SK-N-SH (cell line): ENCODE measurements around the gene IL17RE. TPM values are rescaled to one million over a fixed set of nuclear protein-coding genes. Genes with fewer than 3 reads are reported as not detected.

Experiments
- CTCF ChIA-PET: fragments of 300-600, 350-600 bp; formaldehyde crosslinking; extraction: SDS; loops from one replicate; lab custom pipeline; 2021; lab: Yijun Ruan, JAX
- POLR2A ChIA-PET: fragments of 350-600 bp; sonication (Branson Sonifier 250); formaldehyde crosslinking; extraction: SDS; loops from one replicate; lab custom pipeline; 2020; ENCODE audit warnings: antibody characterized with exemption, inconsistent platforms; lab: Yijun Ruan, JAX
- DNase-seq: peaks from one replicate; pipeline ENCODE4 v3.0.0; 2012
- H2AFZ ChIP-seq: fragments of 200-600 bp; sonication (generic); 2 replicates; pipeline ENCODE4 v1.8.1; 2016; ENCODE audit warnings: antibody characterized with exemption, mild to moderate bottlenecking, low read depth
- H3F3A ChIP-seq: fragments of 200-600 bp; sonication (generic); replicated peaks from 2 replicates; pipeline ENCODE3; 2016; ENCODE audit warnings: antibody characterized with exemption, mild to moderate bottlenecking; ENCODE audit not compliant: insufficient read depth
- H3K27ac ChIP-seq, 2 experiments: fragments of 200-500 bp in 1 of 2; fragments of 200-600 bp in 1 of 2; sonication (Bioruptor generic) in 1 of 2; sonication (generic), shearing (Covaris generic) in 1 of 2; 2 replicates each; pipeline versions ENCODE4 v1.5.1 to v1.6.1; 2014 to 2016; ENCODE audit warnings: low read depth in 2 of 2, inconsistent platforms in 1 of 2, low read length in 1 of 2, mild to moderate bottlenecking in 1 of 2, mixed read lengths in 1 of 2
- H3K27me3 ChIP-seq: fragments of 200-600 bp; sonication (generic), shearing (Covaris generic); 2 replicates; pipeline ENCODE4 v1.6.1; 2016; ENCODE audit warnings: mixed run types; ENCODE audit not compliant: insufficient read depth
- H3K36me3 ChIP-seq, 2 experiments: fragments of 200-500 bp in 1 of 2; fragments of 200-600 bp in 1 of 2; sonication (Bioruptor generic) in 1 of 2; sonication (generic) in 1 of 2; replicated peaks in 1 of 2; 2 replicates each; pipeline versions ENCODE3 to v1.5.1; 2014 to 2016; ENCODE audit warnings: low read length in 1 of 2, mild to moderate bottlenecking in 1 of 2; ENCODE audit not compliant: insufficient read depth in 2 of 2, control insufficient read depth in 1 of 2
- H3K4me1 ChIP-seq, 2 experiments: fragments of 200-500 bp in 1 of 2; fragments of 200-600 bp in 1 of 2; sonication (Bioruptor generic) in 1 of 2; sonication (generic), shearing (Covaris generic) in 1 of 2; 2 replicates each; pipeline versions ENCODE4 v1.5.1 to v1.6.1; 2014 to 2016; ENCODE audit warnings: low read depth in 1 of 2, low read length in 1 of 2, mixed run types in 1 of 2; ENCODE audit not compliant: insufficient read depth in 2 of 2, control insufficient read depth in 1 of 2
- H3K4me2 ChIP-seq: fragments of 200-600 bp; sonication (generic), shearing (Covaris generic); 2 replicates; pipeline ENCODE4 v1.6.1; 2017; ENCODE audit warnings: mixed run types
- H3K4me3 ChIP-seq, 2 experiments: fragments of 200-500 bp in 1 of 2; fragments of 200-600 bp in 1 of 2; sonication (Bioruptor generic) in 1 of 2; sonication (generic), shearing (Covaris generic) in 1 of 2; 2 replicates each; pipeline versions ENCODE4 v1.5.1 to v1.8.1; 2014 to 2016; ENCODE audit warnings: low read depth in 2 of 2, inconsistent platforms in 1 of 2, low read length in 1 of 2, mild to moderate bottlenecking in 1 of 2, mixed read lengths in 1 of 2, moderate library complexity in 1 of 2
- H3K79me2 ChIP-seq: fragments of 200-600 bp; sonication (generic); 2 replicates; pipeline ENCODE4 v1.8.1; 2017; ENCODE audit warnings: mild to moderate bottlenecking; ENCODE audit not compliant: insufficient read depth
- H3K9ac ChIP-seq: fragments of 200-600 bp; sonication (generic); 2 replicates; pipeline ENCODE4 v1.6.1; 2017; ENCODE audit warnings: mixed run types
- H3K9me2 ChIP-seq: fragments of 200-600 bp; sonication (generic); 2 replicates; pipeline ENCODE4 v1.6.1; 2017; ENCODE audit warnings: mixed run types
- H3K9me3 ChIP-seq: fragments of 200-600 bp; sonication (generic); 2 replicates; pipeline ENCODE4 v1.6.1; 2017; ENCODE audit warnings: mixed run types, mild to moderate bottlenecking, moderate library complexity
- H4K20me1 ChIP-seq: fragments of 200-600 bp; sonication (generic); 2 replicates; pipeline ENCODE4 v1.6.1; 2017; ENCODE audit warnings: mild to moderate bottlenecking, mixed run types; ENCODE audit not compliant: insufficient read depth
- CTCF ChIP-seq: fragments of 200-600 bp; sonication (generic); IDR thresholded peaks from 2 replicates; pipeline ENCODE4 v1.6.1; 2017; ENCODE audit warnings: antibody characterized with exemption, mild to moderate bottlenecking, moderate library complexity
- ELF1 ChIP-seq: IDR thresholded peaks from 2 replicates; pipeline ENCODE4 v1.4.0; 2012
- EP300 ChIP-seq, 2 experiments: IDR thresholded peaks; 2 replicates each; pipeline versions ENCODE4 v1.4.0 to v1.6.1; 2012; ENCODE audit warnings: borderline replicate concordance in 1 of 2, low read depth in 1 of 2, low read length in 1 of 2
- EZH2phosphoT487 ChIP-seq: fragments of 200-600 bp; sonication (generic); IDR thresholded peaks from 2 replicates; pipeline ENCODE4 v1.6.1; 2017; ENCODE audit warnings: low read depth, mixed run types, mild to moderate bottlenecking, antibody characterized with exemption, moderate library complexity, borderline replicate concordance
- FOSL2 ChIP-seq: IDR thresholded peaks from 2 replicates; pipeline ENCODE4 v1.4.0; 2012; ENCODE audit warnings: low read depth, mild to moderate bottlenecking, moderate library complexity, borderline replicate concordance
- FOXJ3 ChIP-seq: sonication (generic); formaldehyde crosslinking; IDR thresholded peaks from 2 replicates; pipeline ENCODE4 v1.5.1; 2020; ENCODE audit warnings: mild to moderate bottlenecking, missing genetic modification reagents
- GATA2 ChIP-seq: sonication (generic); formaldehyde crosslinking; IDR thresholded peaks from 2 replicates; pipeline ENCODE4 v1.5.0; 2020; ENCODE audit warnings: mild to moderate bottlenecking, missing genetic modification reagents
- JUND ChIP-seq: IDR thresholded peaks from 2 replicates; pipeline ENCODE4 v1.4.0; 2012
- MAX ChIP-seq: IDR thresholded peaks from 2 replicates; pipeline ENCODE4 v1.4.0; 2012; ENCODE audit warnings: low read depth
- NFIC ChIP-seq: IDR thresholded peaks from 2 replicates; pipeline ENCODE4 v1.4.0; 2012; ENCODE audit warnings: borderline replicate concordance
- NRF1 ChIP-seq: IDR thresholded peaks from 2 replicates; pipeline ENCODE4 v1.6.1; 2012; ENCODE audit warnings: low read depth, mild to moderate bottlenecking, low read length
- PBX3 ChIP-seq: IDR thresholded peaks from 2 replicates; pipeline ENCODE4; 2012
- POLR2AphosphoS5 ChIP-seq: IDR thresholded peaks from 2 replicates; pipeline ENCODE4 v1.6.1; 2012; ENCODE audit warnings: low read depth, low read length
- RAD21 ChIP-seq: IDR thresholded peaks from 2 replicates; pipeline ENCODE4 v1.6.1; 2012; ENCODE audit warnings: mild to moderate bottlenecking, low read length
- RCOR1 ChIP-seq: fragments of 150-350 bp; IDR thresholded peaks from 2 replicates; pipeline ENCODE4 v1.6.1; 2017; ENCODE audit warnings: antibody characterized with exemption, low read length
- REST ChIP-seq: IDR thresholded peaks from 2 replicates; pipeline ENCODE4 v1.6.1; 2012; ENCODE audit warnings: mild to moderate bottlenecking, low read depth, low read length, moderate library complexity
- RXRA ChIP-seq: IDR thresholded peaks from 2 replicates; pipeline ENCODE4 v1.4.0; 2012; ENCODE audit warnings: low read depth, mild to moderate bottlenecking, borderline replicate concordance
- SMC3 ChIP-seq: IDR thresholded peaks from 2 replicates; pipeline ENCODE4 v1.6.1; 2012; ENCODE audit warnings: low read depth, low read length, improper control_type of control experiment
- TAF1 ChIP-seq: IDR thresholded peaks from 2 replicates; pipeline ENCODE4 v1.6.1; 2012; ENCODE audit warnings: low read depth, mild to moderate bottlenecking, low read length, moderate library complexity, borderline replicate concordance
- TCF12 ChIP-seq: IDR thresholded peaks from 2 replicates; pipeline ENCODE4 v1.4.0; 2012
- TEAD4 ChIP-seq: IDR thresholded peaks from 2 replicates; pipeline ENCODE4 v1.4.0; 2012; ENCODE audit warnings: mild to moderate bottlenecking, borderline replicate concordance; ENCODE audit not compliant: insufficient read depth
- USF1 ChIP-seq: IDR thresholded peaks from 2 replicates; pipeline ENCODE4 v1.4.0; 2012; ENCODE audit warnings: low read depth, borderline replicate concordance
- USF2 ChIP-seq: fragments of 150-350 bp; IDR thresholded peaks from 2 replicates; pipeline ENCODE4 v1.6.1; 2017; ENCODE audit warnings: antibody characterized with exemption, low read length, low read depth, borderline replicate concordance
- WGBS: methylation state at CpG from one replicate; pipeline ENCODE4 v1.1.6; 2017; ENCODE audit warnings: low lambda C conversion rate; 5-methylcytosine and 5-hydroxymethylcytosine counted together
- polyA plus RNA-seq, 3 experiments: library from polyadenylated mRNA; depleted of rRNA; stranded (reverse); fragments of >200 nt; gene quantifications; 2 replicates each; pipeline ENCODE4 v1.2.3, GENCODE V29; 2012

Gene IL17RE
- polyA plus RNA-seq, 1 of the 3 experiments (the other 2 are of a cell fraction), result 0.95 TPM

- Histone ChIP-seq H3K9ac (0 out of 2 replicates have a peak overlapping the region, but pooled peaks have one; percentile 31), H3K79me2 (no peaks in the 10 kb centered on the region), H3K4me2 (peak overlapping the region; percentile 12), H4K20me1 (no peaks in the 10 kb centered on the region), H3K27me3 (no peaks in the 10 kb centered on the region), H3K4me3 (no peak overlapping the region), H2AFZ (peak overlapping the region; percentile 57; the same call in 1 of the 2 replicates), H3F3A (peaks cover 14% of the 10 kb centered on the region), H3K27ac (peak overlapping the region; percentile 8 to 70; a peak in 3 of 4 replicates), H3K36me3 (no peaks in the 10 kb centered on the region), H3K4me1 (0 out of 4 replicates have a peak, but pooled peaks cover 0 to 11% of the 10 kb centered on the region in 2 experiments), H3K9me2 (no peaks in the 10 kb centered on the region), H3K9me3 (no peaks in the 10 kb centered on the region)
- no peak for DNase-seq
- ChIA-PET POLR2A (no interaction called here), CTCF (interaction anchor here (0.9 kb wide), 1 partner anchor 75 kb away, joined by 3 read pairs; no protein-coding TSS in a partner anchor)
- TF ChIP-seq POLR2AphosphoS5, result 0 out of 2 replicates have a peak, but pooled peaks have one; percentile 22
- TF ChIP-seq NRF1, result no peak
- TF ChIP-seq TCF12, result peak; percentile 66
- no peak for TF ChIP-seq TAF1
- TF ChIP-seq NFIC, result no peak
- TF ChIP-seq USF1, result no peak
- no peak for TF ChIP-seq GATA2 (CRISPR knock-in tag)
- TF ChIP-seq FOXJ3, result no peak
- TF ChIP-seq MAX, result peak; percentile 52; the same call in 1 of the 2 replicates
- TF ChIP-seq PBX3, result peak; percentile 73
- no peak for TF ChIP-seq RAD21
- TF ChIP-seq EZH2phosphoT487, result no peak
- TF ChIP-seq ELF1, result no peak
- no peak for TF ChIP-seq REST
- TF ChIP-seq USF2, result no peak
- peak; percentile 20; the same call in 1 of the 2 replicates for TF ChIP-seq CTCF
- TF ChIP-seq FOSL2, result peak; percentile 75
- TF ChIP-seq RXRA, result no peak
- TF ChIP-seq SMC3, result no peak
- 0 out of 2 replicates have a peak, but pooled peaks have one; percentile 15 for TF ChIP-seq TEAD4
- no peak for TF ChIP-seq RCOR1
- TF ChIP-seq JUND, result peak; percentile 79
- peak in 1 of 2 experiments; percentile 32; a peak in 1 of 4 replicates for TF ChIP-seq EP300 (IDR thresholded peaks at IDR 0.05; ENCODE audit: borderline replicate concordance in 1 of 2, low read depth in 1 of 2, low read length in 1 of 2)
- WGBS, result 45% methylated on average over 11 of the region's 11 CpGs
These were observed 18.0 kb upstream of the IL17RE start for GRCh38 chr3:9884555-9885165.
